HG02571 (cell line): ENCODE data around the gene TBC1D28.
"Not testable (repeated sequence)": the region's sequence is repeated elsewhere in the genome, so short reads cannot be mapped to it uniquely, and the experiment has no call there.

Experiments used
- ATAC-seq: cut with Tn5 transposase; IDR thresholded peaks from one replicate; pipeline ENCODE4 v1.9.1; 2021; ENCODE audit warnings: mild to moderate bottlenecking, moderate library complexity; ENCODE audit not compliant: unreplicated experiment

TBC1D28 gene

GRCh38 chr17:18644291-18644690 lies at the start of gene TBC1D28:
TSS of gene TBC1D28 (minus strand) at chr17:18644391. CDS start at chr17:18641352, 3,039 bp downstream.
- not testable (repeated sequence) for ATAC-seq

GRCh38 chr17:18682668-18683067 lies 38.5 kb upstream of the TBC1D28 start:
- not testable (repeated sequence) for ATAC-seq

- ATAC-seq, result peak; percentile 81
These were observed 37.8 kb upstream of the TBC1D28 start, which contains the start of gene FOXO3B for GRCh38 chr17:18681767-18682571. TSS of gene FOXO3B (minus strand) at chr17:18682314. CDS start at chr17:18681651, 663 bp downstream.

- not testable (repeated sequence) for ATAC-seq
These were observed 33.2 kb upstream of the TBC1D28 start for GRCh38 chr17:18677381-18677780.

GRCh38 chr17:18676928-18677327 lies 32.7 kb upstream of the TBC1D28 start:
- ATAC-seq, result not testable (repeated sequence)

GRCh38 chr17:18672395-18673227 lies 28.4 kb upstream of the TBC1D28 start:
- ATAC-seq, result not testable (repeated sequence)

GRCh38 chr17:18668625-18669024 lies 24.4 kb upstream of the TBC1D28 start:
- ATAC-seq, result not testable (repeated sequence)

GRCh38 chr17:18667535-18667934 lies 23.3 kb upstream of the TBC1D28 start:
- ATAC-seq, result not testable (repeated sequence)

- ATAC-seq, result not testable (repeated sequence)
These were observed 22.1 kb upstream of the TBC1D28 start for GRCh38 chr17:18666326-18666725.

GRCh38 chr17:18661924-18662624 lies 17.9 kb upstream of the TBC1D28 start:
- not testable (repeated sequence) for ATAC-seq

- not testable (repeated sequence) for ATAC-seq
These were observed 5.9 kb upstream of the TBC1D28 start for GRCh38 chr17:18650094-18650493.

- ATAC-seq, result not testable (repeated sequence)
These were observed 1.1 kb downstream of the TBC1D28 start for GRCh38 chr17:18643124-18643523.

GRCh38 chr17:18638357-18638756 lies 5.8 kb downstream of the TBC1D28 start:
- ATAC-seq, result not testable (repeated sequence)

GRCh38 chr17:18636237-18636636 lies 8.0 kb downstream of the TBC1D28 start:
- not testable (repeated sequence) for ATAC-seq

- not testable (repeated sequence) for ATAC-seq
These were observed 8.4 kb downstream of the TBC1D28 start for GRCh38 chr17:18635773-18636172.

- not testable (repeated sequence) for ATAC-seq
These were observed 9.5 kb downstream of the TBC1D28 start for GRCh38 chr17:18634550-18635263.

GRCh38 chr17:18626152-18626870 lies 17.9 kb downstream of the TBC1D28 start:
- ATAC-seq, result no peak

GRCh38 chr17:18625509-18626104 lies 18.6 kb downstream of the TBC1D28 start:
- peak; percentile 91 for ATAC-seq

- peak; percentile 36 for ATAC-seq
These were observed 19.2 kb downstream of the TBC1D28 start for GRCh38 chr17:18624862-18625501.
